Thoracic aorta (tissue), 2 donors: ENCODE results near the gene NAPA. TPM values are rescaled to one million over a fixed set of nuclear protein-coding genes. Genes with fewer than 3 reads are reported as not detected.

Experiments used
- ATAC-seq: fragments of 150-250 bp; one replicate; pipeline ENCODE4 v1.8.0; 2017; ENCODE audit warnings: low read depth; ENCODE audit not compliant: insufficient number of reproducible peaks, low FRiP score
- DNase-seq: peaks from one replicate; pipeline ENCODE4 v3.0.0-alpha.2; 2020; ENCODE audit warnings: low spot score
- H3K27ac ChIP-seq, 2 donors: fragments of 200-600 bp; sonication (generic); 1 replicate in 1 of 2; 2 replicates in 1 of 2; pipeline ENCODE4 v1.5.1; 2016; ENCODE audit warnings: mild to moderate bottlenecking in 2 of 2, moderate library complexity in 2 of 2
- H3K27me3 ChIP-seq: fragments of 200-600 bp; sonication (generic); replicated peaks from 2 replicates; pipeline ENCODE4 v1.6.0; 2016; ENCODE audit warnings: mild to moderate bottlenecking; ENCODE audit not compliant: insufficient read depth
- H3K36me3 ChIP-seq: fragments of 200-600 bp; sonication (generic); one replicate; pipeline ENCODE4 v1.5.1; 2016
- H3K4me1 ChIP-seq, 2 donors: fragments of 200-600 bp; sonication (generic); 1 replicate in 1 of 2; 2 replicates in 1 of 2; pipeline versions ENCODE4 v1.5.1 to v1.6.0; 2016; ENCODE audit warnings: low read depth in 2 of 2, mild to moderate bottlenecking in 1 of 2; ENCODE audit not compliant: control insufficient read depth in 1 of 2
- H3K4me3 ChIP-seq: fragments of 200-600 bp; sonication (generic); 2 replicates; pipeline ENCODE4 v1.5.1; 2016; ENCODE audit warnings: mild to moderate bottlenecking
- H3K9me3 ChIP-seq: fragments of 200-600 bp; sonication (generic); 2 replicates; pipeline ENCODE4 v1.5.1; 2016
- CTCF ChIP-seq: fragments of 200-600 bp; sonication (generic); IDR thresholded peaks from one replicate; pipeline ENCODE4 v1.5.1; 2019; ENCODE audit warnings: antibody characterized with exemption
- total RNA-seq, 2 donors: library from RNA; depleted of rRNA; stranded (reverse); fragments of >200 nt; gene quantifications; one replicate each; pipeline versions ENCODE4 v1.1.0 to v1.2.3, GENCODE V29; 2016

NAPA gene
- total RNA-seq, 2 donors from 2014 or later: 107 to 147 TPM

- no peaks in the 10 kb centered on the region for H3K27me3 ChIP-seq
- no peak overlapping the region for H3K27ac ChIP-seq
- H3K9me3 ChIP-seq: no peaks in the 10 kb centered on the region
- ATAC-seq: no peak
- H3K4me3 ChIP-seq: no peak overlapping the region
- no peaks in the 10 kb centered on the region for H3K4me1 ChIP-seq
- TF ChIP-seq CTCF: no peak
- H3K36me3 ChIP-seq: peaks cover 67% of the 10 kb centered on the region
- no peak for DNase-seq
Observed at GRCh38 chr19:47497050-47497766, 17.7 kb downstream of the NAPA start.

GRCh38 chr19:47495478-47496372 is 19.1 kb downstream of the NAPA start:
- no peak overlapping the region for H3K4me3 ChIP-seq
- peaks cover 75% of the 10 kb centered on the region for H3K36me3 ChIP-seq
- ATAC-seq (no peak), DNase-seq (no peak)
- no peak for TF ChIP-seq CTCF
- H3K27ac ChIP-seq: no peak overlapping the region
- no peaks in the 10 kb centered on the region for H3K27me3 ChIP-seq
- H3K9me3 ChIP-seq: no peaks in the 10 kb centered on the region
- no peaks in the 10 kb centered on the region for H3K4me1 ChIP-seq

- Histone ChIP-seq H3K27me3 (no peaks in the 10 kb centered on the region), H3K36me3 (peaks cover 67% of the 10 kb centered on the region), H3K4me1 (no peaks in the 10 kb centered on the region), H3K4me3 (no peak overlapping the region), H3K27ac (no peak overlapping the region), H3K9me3 (no peaks in the 10 kb centered on the region)
- DNase-seq (no peak), ATAC-seq (no peak)
- no peak for TF ChIP-seq CTCF
Observed at GRCh38 chr19:47494729-47495128, 20.1 kb downstream of the NAPA start.

DNA sequence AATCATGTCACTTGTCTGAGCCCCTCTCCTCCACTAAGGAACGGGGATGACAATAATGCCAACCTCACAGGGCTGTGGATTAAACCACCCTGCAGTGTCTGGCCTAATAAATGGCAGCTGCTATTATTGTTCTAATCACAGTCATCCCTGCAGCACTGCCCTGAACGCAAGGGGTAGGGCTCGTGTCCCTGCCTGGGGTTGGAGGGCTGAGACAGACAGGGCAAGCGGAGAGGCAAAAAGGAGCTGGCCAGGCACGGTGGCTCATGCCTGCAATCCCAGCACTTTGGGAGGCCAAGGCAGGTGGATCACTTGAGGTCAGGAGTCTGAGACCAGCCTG is 20.7 kb downstream of the NAPA start:
- no peak overlapping the region for H3K27ac ChIP-seq
- no peaks in the 10 kb centered on the region for H3K9me3 ChIP-seq
- no peaks in the 10 kb centered on the region for H3K27me3 ChIP-seq
- DNase-seq: no peak
- H3K4me1 ChIP-seq: no peaks in the 10 kb centered on the region
- ATAC-seq: no peak
- no peak for TF ChIP-seq CTCF
- no peak overlapping the region for H3K4me3 ChIP-seq
- H3K36me3 ChIP-seq: peaks cover 62% of the 10 kb centered on the region

DNA sequence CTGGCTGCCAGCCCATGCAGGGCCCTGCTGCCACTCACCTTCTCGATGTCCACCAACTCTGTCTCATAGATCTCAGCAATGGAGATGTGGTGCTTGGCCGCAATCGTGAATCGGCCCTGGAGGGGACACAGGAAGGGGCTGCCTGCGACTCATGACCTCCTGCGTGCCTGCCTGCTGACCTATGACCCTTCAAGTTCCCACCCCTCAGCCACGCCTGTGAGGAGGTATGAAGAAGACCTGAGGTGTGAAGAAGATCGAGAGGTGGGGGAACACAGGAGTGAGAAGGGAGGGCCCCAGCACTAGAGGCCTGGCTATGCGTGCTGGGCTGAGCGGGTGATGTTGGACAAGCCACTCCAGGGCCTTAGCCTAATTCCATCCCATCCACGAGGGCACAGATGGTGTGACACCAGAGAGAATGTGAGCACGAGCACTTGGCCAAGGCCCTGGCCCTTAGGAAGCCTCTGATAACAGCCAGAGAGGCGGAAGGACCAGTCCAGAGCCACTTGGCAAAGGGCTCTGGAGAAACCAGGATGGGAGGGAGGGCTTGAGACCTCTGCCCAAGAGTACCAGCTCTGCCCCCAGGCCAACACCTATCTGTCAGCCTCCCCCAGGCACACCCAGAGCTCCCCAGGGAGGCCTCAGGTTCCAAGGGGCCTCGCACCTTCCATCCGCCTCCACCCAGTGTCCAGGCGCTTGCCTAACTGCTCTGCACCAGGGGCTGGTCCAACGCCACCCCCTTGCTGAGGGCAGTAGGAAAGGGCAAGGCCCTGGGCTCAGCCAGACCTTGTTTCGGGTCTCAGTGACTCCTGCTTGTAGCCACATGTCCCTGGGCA is 21.3 kb downstream of the NAPA start:
- Histone ChIP-seq H3K4me1 (no peaks in the 10 kb centered on the region), H3K4me3 (no peak overlapping the region), H3K27ac (no peak overlapping the region), H3K27me3 (no peaks in the 10 kb centered on the region), H3K9me3 (no peaks in the 10 kb centered on the region), H3K36me3 (peaks cover 56% of the 10 kb centered on the region)
- DNase-seq: no peak
- no peak for ATAC-seq
- no peak for TF ChIP-seq CTCF
